ENCODE results near the gene SPDYE4.

DNA sequence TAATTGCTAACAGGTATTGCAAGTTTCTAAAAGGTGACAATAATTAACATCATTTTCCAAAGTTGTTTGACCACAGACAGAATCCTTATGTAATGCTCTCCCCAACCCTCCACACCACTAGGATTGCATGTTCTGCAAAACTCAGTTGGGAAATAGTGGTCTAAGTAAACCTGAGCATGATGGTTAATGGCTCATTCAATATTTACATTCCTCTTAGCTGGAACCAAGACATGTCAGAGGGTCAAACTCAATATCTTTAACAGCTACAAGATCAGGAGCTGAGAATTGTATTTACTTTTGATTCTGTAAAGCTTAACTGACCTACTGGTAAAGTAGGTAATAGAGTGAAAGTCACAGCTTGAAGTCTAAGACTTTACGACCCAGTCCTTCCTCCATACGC lies 30.7 kb upstream of the SPDYE4 start:
- TF ChIP-seq, protein P1, sequence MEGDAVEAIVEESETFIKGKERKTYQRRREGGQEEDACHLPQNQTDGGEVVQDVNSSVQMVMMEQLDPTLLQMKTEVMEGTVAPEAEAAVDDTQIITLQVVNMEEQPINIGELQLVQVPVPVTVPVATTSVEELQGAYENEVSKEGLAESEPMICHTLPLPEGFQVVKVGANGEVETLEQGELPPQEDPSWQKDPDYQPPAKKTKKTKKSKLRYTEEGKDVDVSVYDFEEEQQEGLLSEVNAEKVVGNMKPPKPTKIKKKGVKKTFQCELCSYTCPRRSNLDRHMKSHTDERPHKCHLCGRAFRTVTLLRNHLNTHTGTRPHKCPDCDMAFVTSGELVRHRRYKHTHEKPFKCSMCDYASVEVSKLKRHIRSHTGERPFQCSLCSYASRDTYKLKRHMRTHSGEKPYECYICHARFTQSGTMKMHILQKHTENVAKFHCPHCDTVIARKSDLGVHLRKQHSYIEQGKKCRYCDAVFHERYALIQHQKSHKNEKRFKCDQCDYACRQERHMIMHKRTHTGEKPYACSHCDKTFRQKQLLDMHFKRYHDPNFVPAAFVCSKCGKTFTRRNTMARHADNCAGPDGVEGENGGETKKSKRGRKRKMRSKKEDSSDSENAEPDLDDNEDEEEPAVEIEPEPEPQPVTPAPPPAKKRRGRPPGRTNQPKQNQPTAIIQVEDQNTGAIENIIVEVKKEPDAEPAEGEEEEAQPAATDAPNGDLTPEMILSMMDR (conservative IDR thresholded peaks at IDR 0.05; ENCODE audit: low read depth in 2 of 2): no peak
- no peak for TF ChIP-seq EZH2 (IDR thresholded peaks at IDR 0.05; ENCODE audit: low read depth, unreplicated experiment)
- TF ChIP-seq, protein P2, sequence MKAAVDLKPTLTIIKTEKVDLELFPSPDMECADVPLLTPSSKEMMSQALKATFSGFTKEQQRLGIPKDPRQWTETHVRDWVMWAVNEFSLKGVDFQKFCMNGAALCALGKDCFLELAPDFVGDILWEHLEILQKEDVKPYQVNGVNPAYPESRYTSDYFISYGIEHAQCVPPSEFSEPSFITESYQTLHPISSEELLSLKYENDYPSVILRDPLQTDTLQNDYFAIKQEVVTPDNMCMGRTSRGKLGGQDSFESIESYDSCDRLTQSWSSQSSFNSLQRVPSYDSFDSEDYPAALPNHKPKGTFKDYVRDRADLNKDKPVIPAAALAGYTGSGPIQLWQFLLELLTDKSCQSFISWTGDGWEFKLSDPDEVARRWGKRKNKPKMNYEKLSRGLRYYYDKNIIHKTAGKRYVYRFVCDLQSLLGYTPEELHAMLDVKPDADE (IDR thresholded peaks at IDR 0.05): no peak
- TF ChIP-seq POLR2AphosphoS5 (IDR thresholded peaks at IDR 0.05; ENCODE audit: low read depth): no peak
- no peak for TF ChIP-seq EZH2phosphoT487 (IDR thresholded peaks at IDR 0.05; ENCODE audit: unreplicated experiment)
- TF ChIP-seq ZNF114 (CRISPR knock-in tag; IDR thresholded peaks at IDR 0.05): no peak
- no peak for TF ChIP-seq CREB1 (CRISPR knock-in tag; IDR thresholded peaks at IDR 0.05; ENCODE audit: low read depth)
- TF ChIP-seq, protein P3, sequence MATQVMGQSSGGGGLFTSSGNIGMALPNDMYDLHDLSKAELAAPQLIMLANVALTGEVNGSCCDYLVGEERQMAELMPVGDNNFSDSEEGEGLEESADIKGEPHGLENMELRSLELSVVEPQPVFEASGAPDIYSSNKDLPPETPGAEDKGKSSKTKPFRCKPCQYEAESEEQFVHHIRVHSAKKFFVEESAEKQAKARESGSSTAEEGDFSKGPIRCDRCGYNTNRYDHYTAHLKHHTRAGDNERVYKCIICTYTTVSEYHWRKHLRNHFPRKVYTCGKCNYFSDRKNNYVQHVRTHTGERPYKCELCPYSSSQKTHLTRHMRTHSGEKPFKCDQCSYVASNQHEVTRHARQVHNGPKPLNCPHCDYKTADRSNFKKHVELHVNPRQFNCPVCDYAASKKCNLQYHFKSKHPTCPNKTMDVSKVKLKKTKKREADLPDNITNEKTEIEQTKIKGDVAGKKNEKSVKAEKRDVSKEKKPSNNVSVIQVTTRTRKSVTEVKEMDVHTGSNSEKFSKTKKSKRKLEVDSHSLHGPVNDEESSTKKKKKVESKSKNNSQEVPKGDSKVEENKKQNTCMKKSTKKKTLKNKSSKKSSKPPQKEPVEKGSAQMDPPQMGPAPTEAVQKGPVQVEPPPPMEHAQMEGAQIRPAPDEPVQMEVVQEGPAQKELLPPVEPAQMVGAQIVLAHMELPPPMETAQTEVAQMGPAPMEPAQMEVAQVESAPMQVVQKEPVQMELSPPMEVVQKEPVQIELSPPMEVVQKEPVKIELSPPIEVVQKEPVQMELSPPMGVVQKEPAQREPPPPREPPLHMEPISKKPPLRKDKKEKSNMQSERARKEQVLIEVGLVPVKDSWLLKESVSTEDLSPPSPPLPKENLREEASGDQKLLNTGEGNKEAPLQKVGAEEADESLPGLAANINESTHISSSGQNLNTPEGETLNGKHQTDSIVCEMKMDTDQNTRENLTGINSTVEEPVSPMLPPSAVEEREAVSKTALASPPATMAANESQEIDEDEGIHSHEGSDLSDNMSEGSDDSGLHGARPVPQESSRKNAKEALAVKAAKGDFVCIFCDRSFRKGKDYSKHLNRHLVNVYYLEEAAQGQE (IDR thresholded peaks at IDR 0.05; ENCODE audit: unreplicated experiment): no peak
- TF ChIP-seq STAT1 (IDR thresholded peaks at IDR 0.05; ENCODE audit: unreplicated experiment): no peak
- no peak for TF ChIP-seq JUNB (IDR thresholded peaks at IDR 0.05; ENCODE audit: unreplicated experiment)
- no peak for TF ChIP-seq NANOG (IDR thresholded peaks at IDR 0.05; ENCODE audit: borderline replicate concordance)
